GM19238 (cell line): ENCODE measurements around the gene STAB2.

Experiments used
- DNase-seq: peaks from one replicate; pipeline ENCODE4 v3.0.0; 2011; ENCODE audit warnings: low spot score; ENCODE audit not compliant: insufficient read length

Gene STAB2

DNA sequence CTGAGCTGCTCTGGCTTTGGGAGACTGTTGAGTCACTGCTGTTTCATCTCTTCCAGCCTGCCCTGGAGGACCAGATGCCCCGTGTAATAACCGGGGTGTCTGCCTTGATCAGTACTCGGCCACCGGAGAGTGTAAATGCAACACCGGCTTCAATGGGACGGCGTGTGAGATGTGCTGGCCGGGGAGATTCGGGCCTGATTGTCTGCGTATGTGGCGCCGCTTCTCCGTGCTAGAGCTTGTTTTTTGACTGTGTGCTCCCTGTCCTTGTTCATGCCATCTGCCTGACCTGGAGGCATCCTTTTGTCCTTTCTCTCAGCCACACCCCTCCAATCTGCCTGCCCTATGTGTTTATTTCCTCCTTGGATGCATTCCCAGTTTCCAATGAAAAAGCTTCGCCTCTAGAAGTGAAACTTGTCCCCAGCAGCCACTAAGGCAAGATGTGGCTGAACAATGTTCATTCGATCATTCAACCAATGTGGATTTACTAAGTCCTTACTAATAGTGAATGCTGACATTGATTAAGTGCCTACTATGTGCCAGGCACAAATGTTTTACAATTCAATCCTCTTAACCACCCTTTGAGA is 155.4 kb downstream of the STAB2 start:
- no peak for DNase-seq

DNA sequence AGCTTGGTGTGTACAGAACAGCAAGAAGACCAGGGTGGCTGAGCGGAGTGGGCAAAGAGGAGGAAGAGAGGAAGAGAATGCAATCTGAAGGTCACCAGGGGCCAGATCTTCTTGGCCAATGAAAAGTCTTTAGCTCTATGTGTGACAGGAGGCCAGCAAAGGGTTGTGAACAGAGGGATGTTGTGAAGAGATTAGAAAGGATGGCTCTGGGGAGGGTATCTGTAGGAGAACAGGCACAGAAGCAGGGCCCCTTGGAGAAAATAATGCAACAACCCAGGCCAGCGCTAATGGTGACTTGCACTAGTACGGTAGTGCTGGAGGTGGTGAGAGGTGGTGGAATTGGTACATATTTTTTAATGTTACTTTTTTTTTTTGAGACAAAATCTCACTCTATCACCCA is 156.7 kb downstream of the STAB2 start:
- DNase-seq: no peak

DNA sequence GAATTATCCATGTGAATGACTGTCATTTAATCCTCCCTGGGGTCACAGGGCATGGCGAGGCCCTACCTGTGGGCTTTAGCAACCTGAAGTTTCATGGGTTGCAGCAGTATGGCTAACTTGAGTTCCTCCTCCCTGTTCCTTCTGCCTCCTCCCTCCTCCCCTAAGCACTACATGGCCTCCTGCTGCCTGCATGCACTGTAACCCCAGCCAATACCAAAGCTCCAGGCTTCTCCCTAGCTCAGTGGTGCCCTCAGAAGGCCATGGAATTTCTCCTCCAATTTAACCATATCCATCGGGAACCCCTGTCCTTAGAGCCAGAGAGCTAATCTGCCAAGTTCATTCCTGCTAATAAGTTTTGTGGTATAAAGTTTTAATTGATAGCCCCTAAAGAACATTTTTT is 158.9 kb downstream of the STAB2 start:
- no peak for DNase-seq

DNA sequence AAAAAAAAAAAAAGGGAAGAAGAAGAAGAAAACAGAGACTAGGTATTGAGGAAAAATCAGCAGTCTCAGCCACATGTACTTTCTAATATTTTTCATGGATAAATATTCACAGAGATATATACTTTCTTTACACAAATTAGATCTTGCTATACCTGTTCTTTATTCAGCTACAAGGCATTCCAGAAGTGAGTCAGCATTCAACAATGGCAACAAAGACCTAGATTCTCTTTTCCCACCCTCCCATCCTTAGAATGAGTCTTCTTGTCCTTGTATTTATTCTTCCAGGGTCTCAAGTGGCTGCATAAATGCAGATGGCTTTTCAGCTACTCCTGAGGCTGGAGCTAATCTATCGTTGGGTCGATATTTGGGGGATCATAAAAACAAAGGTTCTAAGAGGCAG is 160.9 kb downstream of the STAB2 start:
- no peak for DNase-seq

DNA sequence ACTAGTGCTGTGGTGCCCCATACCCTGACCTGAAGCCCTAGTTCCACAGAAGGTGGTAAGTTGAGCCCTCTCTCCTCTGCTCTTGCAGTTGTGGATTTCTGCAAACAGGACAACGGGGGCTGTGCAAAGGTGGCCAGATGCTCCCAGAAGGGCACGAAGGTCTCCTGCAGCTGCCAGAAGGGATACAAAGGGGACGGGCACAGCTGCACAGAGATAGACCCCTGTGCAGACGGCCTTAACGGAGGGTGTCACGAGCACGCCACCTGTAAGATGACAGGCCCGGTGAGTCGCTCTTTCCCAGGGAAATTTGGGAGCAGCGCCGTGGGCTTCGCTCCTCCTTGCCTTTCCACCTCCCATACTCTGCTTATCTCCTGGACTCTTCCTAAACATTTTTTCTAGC is 161.8 kb downstream of the STAB2 start:
- DNase-seq: no peak

DNA sequence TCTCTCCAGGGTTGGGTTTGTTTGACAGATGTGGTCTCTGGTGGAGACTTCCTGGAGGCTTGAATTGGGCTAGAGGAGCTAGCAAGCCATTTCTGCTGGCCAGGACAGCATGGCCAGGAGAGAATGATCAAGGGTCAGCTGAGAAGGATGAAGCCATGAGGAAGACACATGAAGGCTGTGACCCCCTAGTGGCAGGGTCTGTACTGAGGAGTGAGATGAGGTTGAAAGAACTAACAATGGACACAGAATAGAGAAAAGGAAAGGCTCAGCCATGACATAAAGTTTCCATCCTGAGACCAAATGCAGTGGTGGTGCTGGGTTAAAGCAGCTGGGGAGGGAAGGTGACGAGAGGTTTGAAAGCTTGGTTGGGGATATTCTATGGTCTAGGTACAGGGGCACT is 164.1 kb downstream of the STAB2 start:
- no peak for DNase-seq

DNA sequence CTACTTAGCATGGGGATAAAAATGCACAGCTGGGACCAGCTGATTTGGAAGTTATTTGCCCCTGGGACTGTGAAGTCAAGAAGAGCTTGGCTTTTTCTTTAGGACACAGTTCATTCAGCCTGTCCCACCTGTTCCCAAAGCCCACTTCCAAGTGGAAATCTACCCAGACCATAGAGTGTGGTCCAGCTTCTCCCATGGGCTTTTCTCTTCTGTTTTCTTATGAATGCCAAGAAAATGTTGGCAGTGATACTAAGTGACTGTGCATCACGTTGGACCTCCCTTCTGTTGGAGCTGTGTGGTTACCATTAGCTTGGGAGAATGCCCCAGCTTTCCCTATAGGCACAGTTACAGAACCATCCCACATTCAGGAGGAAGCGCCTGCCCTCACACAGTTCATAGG is 164.5 kb downstream of the STAB2 start:
- DNase-seq: no peak

DNA sequence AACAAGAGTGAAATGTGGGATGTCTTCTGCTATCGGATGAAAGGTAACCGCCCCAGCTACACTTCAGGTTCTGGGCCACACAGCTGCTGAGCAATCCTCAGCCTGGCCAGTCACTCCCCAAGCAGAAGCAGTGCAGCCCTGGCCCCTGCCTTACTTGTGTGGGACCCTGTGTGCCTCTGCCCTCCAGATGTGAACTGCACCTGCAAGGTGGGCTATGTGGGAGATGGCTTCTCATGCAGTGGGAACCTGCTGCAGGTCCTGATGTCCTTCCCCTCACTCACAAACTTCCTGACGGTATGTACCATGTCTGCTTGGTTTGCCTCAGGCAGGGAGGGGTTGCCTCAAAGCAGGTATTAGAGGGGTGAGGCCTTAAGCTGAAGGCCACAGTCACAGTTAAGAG is 168.4 kb downstream of the STAB2 start:
- DNase-seq: no peak

DNA sequence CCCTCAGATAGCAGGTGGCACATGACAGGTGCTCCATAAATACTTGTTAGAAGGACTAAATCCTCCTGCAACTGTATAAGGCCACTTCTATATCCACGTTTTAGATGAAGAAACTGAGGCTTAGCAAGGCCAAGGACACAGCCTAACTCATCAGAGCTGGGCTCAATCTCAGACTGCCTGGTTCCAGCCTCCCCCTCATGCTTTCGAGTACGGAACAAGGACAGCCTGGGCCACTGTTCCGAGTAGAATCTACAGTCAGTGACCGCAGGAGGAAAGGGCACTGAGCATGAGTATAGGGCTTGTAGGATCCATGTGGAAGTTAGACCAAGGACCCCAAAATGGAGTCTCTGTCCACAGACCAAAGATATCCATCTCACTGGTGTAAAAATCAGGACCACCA is 169.4 kb downstream of the STAB2 start:
- DNase-seq: no peak

DNA sequence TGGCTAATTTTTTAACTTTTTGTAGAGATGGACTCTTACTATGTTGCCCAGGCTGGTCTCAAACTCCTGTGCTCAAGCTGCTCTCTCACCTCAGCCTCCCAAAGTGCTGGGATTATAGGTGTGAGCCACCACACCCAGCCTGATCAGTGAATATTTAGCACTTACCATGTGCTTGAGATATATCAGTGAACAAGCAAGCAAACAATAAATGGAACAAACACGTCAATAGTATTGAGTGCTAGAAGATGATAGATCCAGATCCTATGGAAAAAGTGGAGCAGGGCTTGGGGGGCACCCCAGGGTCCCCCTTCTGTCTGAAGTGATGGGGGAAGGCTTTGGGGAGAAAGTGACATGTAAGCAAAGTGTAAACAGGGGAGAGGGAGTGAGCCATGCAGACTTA is 170.2 kb downstream of the STAB2 start:
- no peak for DNase-seq

DNA sequence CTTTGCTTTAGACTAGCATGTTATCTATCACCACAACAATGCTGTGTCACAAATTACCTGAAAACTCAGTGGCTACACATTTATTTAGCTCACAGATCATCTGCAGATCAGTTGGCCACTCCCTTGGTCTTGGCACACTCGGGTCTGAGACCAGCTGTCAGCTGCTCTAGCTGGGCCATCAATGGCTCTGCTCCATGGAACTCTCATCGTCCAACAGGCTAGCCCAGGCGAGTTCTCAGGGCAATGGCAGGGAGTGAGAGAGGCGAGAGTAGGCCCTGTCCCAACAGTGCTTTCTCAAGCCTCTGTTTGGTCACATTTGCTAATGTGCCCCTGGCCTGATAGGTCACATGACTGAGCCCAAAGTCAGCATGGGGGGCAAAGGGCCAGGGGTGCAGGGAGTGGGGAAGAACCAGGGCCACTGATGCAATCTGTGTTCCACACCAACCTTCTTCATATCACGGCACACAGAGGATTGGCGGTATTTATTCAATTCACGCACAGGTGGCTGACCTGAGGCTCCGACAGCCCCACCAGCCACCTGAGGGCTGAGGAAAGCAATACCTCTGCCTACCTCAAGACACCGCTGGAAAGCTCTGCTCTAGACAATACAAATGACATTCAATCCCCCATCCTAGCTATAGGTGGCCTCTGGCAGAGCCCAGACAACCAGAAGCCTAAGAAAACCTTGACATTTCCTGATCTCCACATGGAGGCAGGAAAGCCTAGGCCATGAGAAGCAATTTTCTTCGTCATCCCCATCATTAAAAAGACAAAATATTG is 171.4 kb downstream of the STAB2 start:
- no peak for DNase-seq

DNA sequence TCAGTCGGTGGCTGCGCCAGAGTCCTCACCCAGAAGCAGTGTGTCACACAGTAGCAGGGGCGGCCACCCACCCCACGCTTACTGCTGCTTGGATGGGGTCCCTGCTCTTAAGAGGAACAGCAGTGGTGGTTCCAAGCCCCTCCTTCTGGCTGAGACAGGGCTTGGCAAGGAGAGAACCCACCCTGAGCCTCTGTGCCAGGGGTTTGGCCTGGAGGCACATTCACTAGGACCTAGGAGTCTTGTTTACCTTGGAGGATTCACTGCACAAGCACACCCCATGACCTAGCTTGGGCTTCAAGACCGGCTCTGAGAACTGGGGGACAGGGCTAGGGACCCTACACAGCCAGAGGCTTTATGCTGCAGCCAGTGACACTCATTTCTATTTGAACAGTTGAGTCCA is 175.4 kb downstream of the STAB2 start:
- DNase-seq: no peak

DNA sequence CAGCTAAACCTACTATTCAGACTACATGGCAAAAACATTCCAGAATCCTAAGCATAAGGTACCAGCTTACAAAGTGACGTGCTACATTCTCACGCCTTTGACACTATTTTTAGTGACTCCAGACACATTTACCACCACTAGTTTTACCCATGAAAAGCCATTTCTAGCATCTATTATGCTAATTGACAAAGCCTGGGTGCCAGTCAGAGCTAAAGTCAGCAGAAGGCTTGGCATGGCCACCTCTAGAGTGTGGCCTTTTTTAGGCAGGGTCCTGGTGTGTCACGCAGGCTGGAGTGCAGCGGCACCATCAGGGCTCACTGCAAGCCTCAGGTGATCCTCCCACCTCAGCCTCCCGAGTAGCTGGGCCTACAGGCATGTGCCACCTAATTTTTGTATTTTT is 178.2 kb downstream of the STAB2 start:
- no peak for DNase-seq

DNA sequence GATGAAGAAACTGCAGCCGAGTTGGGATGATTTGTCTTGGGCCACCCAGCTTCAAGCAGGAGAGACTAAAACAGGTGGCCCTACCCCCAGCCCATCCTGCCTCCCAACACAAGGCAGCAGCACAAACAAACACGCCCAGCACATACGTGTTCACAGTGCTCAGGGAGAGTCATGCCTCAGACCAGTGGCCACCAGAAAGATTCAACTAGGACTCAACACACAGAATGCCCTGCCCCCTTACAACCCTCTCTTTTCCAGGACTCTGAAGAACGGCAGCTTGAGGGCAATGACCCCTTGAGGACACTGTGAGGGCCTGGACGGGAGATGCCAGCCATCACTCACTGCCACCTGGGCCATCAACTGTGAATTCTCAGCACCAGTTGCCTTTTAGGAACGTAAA is 179.0 kb downstream of the STAB2 start:
- no peak for DNase-seq

DNA sequence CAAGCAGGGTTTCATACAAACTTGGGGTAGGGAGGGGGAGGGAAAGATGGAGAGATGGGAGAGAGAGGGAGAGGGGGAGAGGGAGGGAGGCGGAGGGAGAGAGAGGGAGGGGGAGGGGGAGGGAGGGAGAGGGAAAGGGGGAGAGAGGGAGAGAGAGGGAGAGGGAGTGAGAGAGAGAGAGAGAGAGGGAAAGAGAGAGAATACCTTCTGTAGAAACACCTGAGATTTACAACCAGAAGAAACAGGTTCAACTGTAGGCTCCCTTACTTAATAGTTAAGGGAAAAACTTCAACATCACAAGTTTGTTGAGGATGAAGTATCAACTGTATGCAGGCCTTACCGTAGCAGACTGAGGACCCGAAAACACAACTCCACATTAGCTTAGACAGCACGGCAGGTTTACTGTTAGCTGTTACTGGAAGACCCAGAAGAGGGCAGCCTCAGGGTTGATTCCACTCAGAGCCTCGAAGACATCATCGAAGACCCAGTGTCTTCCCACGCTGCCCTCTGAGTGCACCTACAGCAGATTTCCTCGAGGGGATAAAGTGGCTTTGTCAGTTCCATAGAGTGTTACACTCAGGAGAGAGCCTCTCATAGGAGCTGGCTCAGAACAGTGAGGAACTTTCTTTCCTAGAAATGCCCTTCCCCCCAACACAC is 181.5 kb downstream of the STAB2 start:
- no peak for DNase-seq

DNA sequence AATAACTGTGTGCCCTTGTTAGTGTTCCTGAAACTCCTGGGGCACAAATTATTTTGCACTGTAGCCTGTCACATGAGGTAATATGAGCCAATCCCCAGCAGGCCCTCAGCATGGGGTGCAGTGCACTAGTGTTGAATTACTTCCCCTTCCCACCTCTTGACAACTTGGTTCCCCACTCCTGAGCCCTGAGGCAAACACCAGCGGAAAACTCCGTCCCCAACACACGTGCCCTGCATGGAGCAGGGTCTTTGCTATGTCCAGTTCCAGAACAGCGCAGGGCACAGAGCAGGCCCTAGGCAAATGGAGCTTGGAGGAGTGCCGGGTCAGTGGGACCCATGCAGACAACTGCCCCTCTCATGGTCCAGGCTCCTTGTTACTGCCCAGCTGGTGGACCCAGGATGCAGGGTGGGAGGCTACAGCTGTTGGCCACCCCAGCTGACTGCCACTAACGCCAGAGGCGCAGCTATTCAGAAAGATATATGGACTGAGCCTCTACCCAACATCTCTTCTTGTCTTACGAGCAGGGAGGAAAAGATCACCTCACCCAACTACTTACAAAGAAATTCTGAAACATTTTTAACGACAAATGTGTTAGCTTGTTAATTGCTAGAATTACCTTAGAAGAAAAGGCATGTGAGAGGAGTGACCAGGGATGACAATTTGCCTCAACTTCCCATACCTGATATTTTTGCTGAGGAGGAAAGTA is 182.3 kb downstream of the STAB2 start:
- DNase-seq: no peak

DNA sequence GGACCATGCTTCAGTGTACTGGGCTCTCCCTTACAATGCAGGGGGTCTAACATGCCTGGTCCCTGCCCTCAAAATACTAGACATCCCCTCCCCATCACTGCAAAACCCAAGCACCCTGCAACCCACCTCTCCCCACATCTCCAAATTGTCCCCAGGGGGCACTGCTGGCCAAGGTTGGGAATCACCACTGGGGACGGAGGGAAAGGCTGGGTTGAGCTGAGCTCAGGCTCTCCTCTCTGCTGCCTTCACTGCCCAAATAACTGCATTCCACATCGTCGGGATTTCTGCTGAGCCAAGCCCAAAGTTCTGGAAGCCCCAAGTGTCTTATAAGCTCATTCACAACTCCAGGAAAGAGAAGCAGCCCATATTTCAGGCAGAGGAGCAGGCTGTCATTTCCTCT is 184.4 kb downstream of the STAB2 start:
- no peak for DNase-seq

DNA sequence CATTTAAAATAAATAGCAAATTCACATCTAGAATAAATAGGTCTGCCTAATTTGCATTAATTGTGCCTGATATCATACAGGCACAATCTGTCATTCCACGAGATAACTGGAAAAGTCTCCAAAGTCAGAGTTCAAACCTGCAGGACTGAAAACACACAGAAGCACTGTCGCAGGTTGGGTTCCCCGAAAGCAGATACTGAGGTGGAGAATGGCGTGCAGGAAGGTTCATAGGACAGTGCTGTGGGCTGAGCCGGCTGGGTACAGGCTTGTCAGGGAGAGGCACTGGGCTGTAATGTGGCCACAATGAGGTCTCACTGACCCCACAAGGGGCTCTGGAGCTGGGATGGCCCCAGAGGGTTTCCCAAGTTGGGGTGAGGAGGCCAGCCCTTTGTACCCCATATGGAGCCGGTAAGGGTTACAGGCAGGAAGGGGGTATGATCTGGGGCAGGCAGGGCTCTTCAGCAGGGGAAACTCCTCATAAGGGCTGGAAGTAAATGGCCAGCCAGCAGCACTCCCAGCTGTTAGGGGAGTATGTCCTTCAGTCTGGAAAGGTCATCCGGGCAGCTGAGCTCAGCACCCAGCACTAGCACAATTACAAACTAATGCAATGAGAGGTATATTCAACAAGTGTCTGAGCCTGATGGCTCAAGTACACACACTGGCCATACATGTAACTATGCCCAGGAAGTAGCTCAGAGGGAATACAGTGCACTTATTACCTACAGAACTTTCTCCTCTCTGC is 185.5 kb downstream of the STAB2 start:
- DNase-seq: no peak

DNA sequence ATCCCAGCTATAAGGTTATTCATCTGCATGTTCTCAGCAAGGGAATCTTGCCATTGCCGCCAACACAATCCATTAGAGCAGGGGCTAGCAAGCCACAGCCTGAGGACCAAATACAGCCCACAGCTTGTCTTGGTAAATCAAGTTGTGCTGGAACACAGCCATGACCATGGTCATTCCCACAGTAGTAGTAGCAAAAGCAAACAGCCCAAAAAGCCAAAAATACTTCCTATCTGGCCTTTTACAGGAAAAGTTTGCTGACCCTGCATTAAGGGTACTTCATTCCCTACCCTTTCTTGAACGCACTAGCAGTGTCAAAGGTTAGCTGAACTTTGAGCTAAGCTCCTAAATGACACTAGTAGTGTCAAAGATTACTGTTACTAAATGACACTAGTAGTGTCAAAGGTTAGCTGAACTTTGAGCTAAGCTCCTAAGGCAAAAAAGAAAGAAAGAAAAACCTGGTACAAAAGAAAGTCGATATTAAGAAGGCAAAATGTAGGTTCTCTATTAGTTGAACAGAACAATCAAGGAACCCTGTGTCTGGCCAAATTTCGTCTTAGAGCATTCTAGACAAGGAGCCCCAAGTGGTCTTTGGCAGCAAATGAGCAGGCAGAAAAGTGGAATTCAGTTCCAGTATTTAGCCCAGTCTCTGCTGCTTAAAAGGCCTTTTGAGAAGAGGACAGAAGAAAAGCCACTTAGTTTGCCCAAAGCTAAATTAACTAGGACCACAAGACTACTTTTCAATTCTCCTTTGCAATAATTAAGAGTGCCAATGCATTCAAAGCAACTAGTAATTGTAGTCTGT is 186.2 kb downstream of the STAB2 start:
- no peak for DNase-seq

DNA sequence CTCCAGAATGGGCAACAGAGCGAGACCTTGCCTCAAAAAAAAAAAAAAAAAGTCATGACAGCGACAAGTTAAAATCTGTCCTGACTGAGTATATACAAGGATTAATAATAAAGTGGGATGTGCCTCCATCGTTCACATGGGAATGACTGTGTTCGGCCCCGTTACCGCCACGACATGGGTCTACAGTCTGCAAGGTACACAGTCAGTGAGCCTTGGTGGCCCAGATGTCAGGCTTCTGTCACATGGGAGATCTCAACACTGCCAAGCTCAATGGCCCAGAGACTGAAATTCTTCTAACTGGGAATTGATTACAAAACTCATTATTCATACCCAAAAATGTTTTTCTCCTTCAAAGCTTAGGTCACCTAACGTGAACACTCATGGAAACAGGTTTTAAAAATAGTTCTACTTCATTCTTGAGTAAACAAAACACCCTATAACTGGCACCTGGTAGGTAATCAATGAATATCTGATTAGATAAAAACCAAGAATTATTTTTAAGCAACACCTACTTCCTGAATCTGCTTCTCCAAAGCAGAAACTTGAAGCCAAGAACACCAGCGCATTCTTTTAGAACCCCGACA is 188.0 kb downstream of the STAB2 start:
- no peak for DNase-seq
